ENCODE measurements around the gene STX18. TPM values are rescaled to one million over a fixed set of nuclear protein-coding genes. Genes with fewer than 3 reads are reported as not detected.

The STX18 gene
- total and polyA plus RNA-seq, 2 donors (not counting 1 experiment from before 2014, with no cell fraction given) = 27.4 to 28.2 TPM

DNA sequence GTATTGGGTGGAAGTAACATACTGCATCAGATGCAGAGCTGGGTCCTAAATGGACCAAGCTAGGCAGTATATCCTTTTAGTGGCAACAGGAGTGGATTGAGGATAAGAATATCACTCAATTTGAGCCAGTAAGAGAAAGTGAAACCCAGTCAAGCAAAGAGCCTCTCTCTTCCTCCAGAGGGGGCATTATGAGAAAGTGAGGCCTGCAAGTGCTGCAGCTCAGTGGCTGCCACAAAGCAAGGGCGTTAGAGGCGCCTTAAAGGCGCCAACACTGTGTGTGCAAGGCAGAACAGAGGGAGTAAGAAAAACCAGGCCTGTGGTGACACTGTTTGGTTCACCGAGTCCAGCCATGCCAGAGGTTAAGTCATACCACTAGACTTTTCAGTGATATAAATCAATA is 17.5 kb downstream of the STX18 start:
- no peak overlapping the region for H3K4me2 ChIP-seq (ENCODE audit: extremely low read depth, insufficient read depth, low read length)
- H3K4me3 ChIP-seq (replicated peaks in 1 of 4; ENCODE audit: control extremely low read depth in 1 of 4, insufficient read depth in 1 of 4, low read depth in 3 of 4, low read length in 4 of 4) = no peak overlapping the region
- H3K79me2 ChIP-seq (ENCODE audit: control insufficient read depth, insufficient read depth, low read length) = peaks cover 18% of the 10 kb centered on the region
- no peaks in the 10 kb centered on the region for H3K4me1 ChIP-seq (ENCODE audit: control insufficient read depth, extremely low read depth, insufficient read depth, low read length)
- DNase-seq (ENCODE audit: low read depth in 2 of 2) = peak in 1 of 2 donors; percentile 20
- H3K27me3 ChIP-seq (ENCODE audit: control insufficient read depth, insufficient read depth, low read length) = no peaks in the 10 kb centered on the region
- H3K36me3 ChIP-seq (ENCODE audit: control insufficient read depth, insufficient read depth, low read length) = no peaks in the 10 kb centered on the region
- no peaks in the 10 kb centered on the region for H3K9me3 ChIP-seq (ENCODE audit: control insufficient read depth, insufficient read depth, low read depth, low read length)
- H3K9ac ChIP-seq (ENCODE audit: insufficient read depth, low read length) = no peak overlapping the region
- peaks cover 3% of the 10 kb centered on the region for H4K20me1 ChIP-seq (ENCODE audit: control insufficient read depth, extremely low read depth, insufficient read depth, low read length)
- H2AFZ ChIP-seq (ENCODE audit: low read length) = no peak overlapping the region
- TF ChIP-seq EZH2 (IDR thresholded peaks at IDR 0.05; ENCODE audit: low read length, missing control alignments) = no peak
- TF ChIP-seq, protein P1, sequence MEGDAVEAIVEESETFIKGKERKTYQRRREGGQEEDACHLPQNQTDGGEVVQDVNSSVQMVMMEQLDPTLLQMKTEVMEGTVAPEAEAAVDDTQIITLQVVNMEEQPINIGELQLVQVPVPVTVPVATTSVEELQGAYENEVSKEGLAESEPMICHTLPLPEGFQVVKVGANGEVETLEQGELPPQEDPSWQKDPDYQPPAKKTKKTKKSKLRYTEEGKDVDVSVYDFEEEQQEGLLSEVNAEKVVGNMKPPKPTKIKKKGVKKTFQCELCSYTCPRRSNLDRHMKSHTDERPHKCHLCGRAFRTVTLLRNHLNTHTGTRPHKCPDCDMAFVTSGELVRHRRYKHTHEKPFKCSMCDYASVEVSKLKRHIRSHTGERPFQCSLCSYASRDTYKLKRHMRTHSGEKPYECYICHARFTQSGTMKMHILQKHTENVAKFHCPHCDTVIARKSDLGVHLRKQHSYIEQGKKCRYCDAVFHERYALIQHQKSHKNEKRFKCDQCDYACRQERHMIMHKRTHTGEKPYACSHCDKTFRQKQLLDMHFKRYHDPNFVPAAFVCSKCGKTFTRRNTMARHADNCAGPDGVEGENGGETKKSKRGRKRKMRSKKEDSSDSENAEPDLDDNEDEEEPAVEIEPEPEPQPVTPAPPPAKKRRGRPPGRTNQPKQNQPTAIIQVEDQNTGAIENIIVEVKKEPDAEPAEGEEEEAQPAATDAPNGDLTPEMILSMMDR (conservative IDR thresholded peaks at IDR 0.05 in 1 of 2, IDR thresholded peaks at IDR 0.05 in 1 of 2; ENCODE audit: low read depth in 1 of 2, low read length in 2 of 2) = peak; percentile 20 to 25
- no peak overlapping the region for H3K27ac ChIP-seq (ENCODE audit: insufficient read depth, low read length)

DNA sequence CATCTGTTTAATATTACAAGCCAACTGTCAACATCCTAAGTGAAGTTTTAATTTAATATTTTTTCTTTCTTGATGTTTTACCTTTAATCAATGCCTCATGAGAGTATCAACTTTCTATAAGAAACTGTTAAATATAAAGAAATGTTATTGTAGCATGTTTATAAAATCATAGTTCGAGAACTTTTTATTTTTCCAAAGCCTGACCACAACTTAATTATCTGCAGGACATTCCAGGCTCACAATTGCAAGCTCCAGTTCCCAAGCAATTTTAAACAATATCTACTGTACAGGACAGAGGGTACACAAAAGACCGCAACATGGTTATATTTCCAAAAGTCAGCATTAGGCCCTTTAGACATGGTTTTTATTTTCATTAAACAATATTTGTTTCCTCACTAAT is 20.1 kb downstream of the STX18 start:
- Histone ChIP-seq H3K27ac (ENCODE audit: insufficient read depth, low read length) (no peak overlapping the region), H2AFZ (ENCODE audit: low read length) (no peak overlapping the region), H3K9ac (ENCODE audit: insufficient read depth, low read length) (no peak overlapping the region), H3K27me3 (ENCODE audit: control insufficient read depth, insufficient read depth, low read length) (no peaks in the 10 kb centered on the region), H3K4me2 (ENCODE audit: extremely low read depth, insufficient read depth, low read length) (no peak overlapping the region), H3K79me2 (ENCODE audit: control insufficient read depth, insufficient read depth, low read length) (peaks cover 17% of the 10 kb centered on the region), H3K9me3 (ENCODE audit: control insufficient read depth, insufficient read depth, low read depth, low read length) (no peaks in the 10 kb centered on the region), H4K20me1 (ENCODE audit: control insufficient read depth, extremely low read depth, insufficient read depth, low read length) (peaks cover 3% of the 10 kb centered on the region), H3K36me3 (ENCODE audit: control insufficient read depth, insufficient read depth, low read length) (no peaks in the 10 kb centered on the region), H3K4me1 (ENCODE audit: control insufficient read depth, extremely low read depth, insufficient read depth, low read length) (no peaks in the 10 kb centered on the region), H3K4me3 (replicated peaks in 1 of 4; ENCODE audit: control extremely low read depth in 1 of 4, insufficient read depth in 1 of 4, low read depth in 3 of 4, low read length in 4 of 4) (no peak overlapping the region)
- TF ChIP-seq, protein P1 (conservative IDR thresholded peaks at IDR 0.05 in 1 of 2, IDR thresholded peaks at IDR 0.05 in 1 of 2; ENCODE audit: low read depth in 1 of 2, low read length in 2 of 2) = no peak
- no peak for TF ChIP-seq EZH2 (IDR thresholded peaks at IDR 0.05; ENCODE audit: low read length, missing control alignments)
- no peak for DNase-seq (ENCODE audit: low read depth in 2 of 2)

DNA sequence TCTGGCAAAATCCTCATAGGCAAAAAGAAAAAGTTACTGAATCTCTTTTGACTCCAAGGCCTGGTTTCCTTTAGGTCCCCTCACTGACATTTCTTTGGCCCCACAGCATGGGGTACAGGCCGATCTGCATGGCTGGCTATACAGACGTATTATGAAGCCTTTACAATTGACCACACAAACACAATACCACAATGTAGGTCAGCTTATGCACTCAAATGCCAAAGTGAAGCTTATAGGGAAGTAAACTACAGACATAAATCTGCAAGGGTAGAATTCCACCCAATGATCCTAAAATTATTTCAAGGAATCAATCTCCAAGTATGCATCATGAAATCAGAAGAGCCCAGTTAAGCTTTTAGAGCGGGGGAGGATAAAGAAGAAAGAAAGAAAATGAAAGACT is 20.7 kb downstream of the STX18 start:
- H3K27me3 ChIP-seq (ENCODE audit: control insufficient read depth, insufficient read depth, low read length) = no peaks in the 10 kb centered on the region
- H3K4me3 ChIP-seq (replicated peaks in 1 of 4; ENCODE audit: control extremely low read depth in 1 of 4, insufficient read depth in 1 of 4, low read depth in 3 of 4, low read length in 4 of 4) = no peak overlapping the region
- no peaks in the 10 kb centered on the region for H3K9me3 ChIP-seq (ENCODE audit: control insufficient read depth, insufficient read depth, low read depth, low read length)
- H3K36me3 ChIP-seq (ENCODE audit: control insufficient read depth, insufficient read depth, low read length) = no peaks in the 10 kb centered on the region
- peaks cover 3% of the 10 kb centered on the region for H4K20me1 ChIP-seq (ENCODE audit: control insufficient read depth, extremely low read depth, insufficient read depth, low read length)
- no peak overlapping the region for H2AFZ ChIP-seq (ENCODE audit: low read length)
- DNase-seq (ENCODE audit: low read depth in 2 of 2) = no peak
- H3K27ac ChIP-seq (ENCODE audit: insufficient read depth, low read length) = no peak overlapping the region
- no peak overlapping the region for H3K9ac ChIP-seq (ENCODE audit: insufficient read depth, low read length)
- no peak overlapping the region for H3K4me2 ChIP-seq (ENCODE audit: extremely low read depth, insufficient read depth, low read length)
- peaks cover 14% of the 10 kb centered on the region for H3K79me2 ChIP-seq (ENCODE audit: control insufficient read depth, insufficient read depth, low read length)
- TF ChIP-seq, protein P1 (conservative IDR thresholded peaks at IDR 0.05 in 1 of 2, IDR thresholded peaks at IDR 0.05 in 1 of 2; ENCODE audit: low read depth in 1 of 2, low read length in 2 of 2) = no peak
- no peak for TF ChIP-seq EZH2 (IDR thresholded peaks at IDR 0.05; ENCODE audit: low read length, missing control alignments)
- H3K4me1 ChIP-seq (ENCODE audit: control insufficient read depth, extremely low read depth, insufficient read depth, low read length) = no peaks in the 10 kb centered on the region
